HEK293 (cell line): ENCODE results near the gene THRA.

Source experiments
- CTCF ChIA-PET: fragments of 350-600 bp; formaldehyde crosslinking; extraction: SDS; loops from one replicate; lab custom pipeline; 2021; ENCODE audit warnings: antibody characterized with exemption; lab: Yijun Ruan, JAX
- POLR2A ChIA-PET: fragments of 300-600 bp; formaldehyde crosslinking; extraction: SDS; loops from one replicate; lab custom pipeline; 2020; ENCODE audit warnings: antibody characterized with exemption, inconsistent platforms; lab: Yijun Ruan, JAX
- H3K27ac ChIP-seq: fragments of 200-500 bp; sonication (Bioruptor generic); 2 replicates; pipeline ENCODE4 v1.5.1; 2014; ENCODE audit warnings: low read depth, low read length, control low read depth, inconsistent platforms; ENCODE audit errors: extremely low read depth
- H3K36me3 ChIP-seq, 2 experiments: fragments of 200-500 bp in 1 of 2; sonication (Bioruptor generic) in 1 of 2; 1 replicate in 1 of 2; 2 replicates in 1 of 2; pipeline ENCODE4 v1.5.1; 2014 to 2017; ENCODE audit warnings: inconsistent platforms in 2 of 2, low read length in 2 of 2; ENCODE audit not compliant: control insufficient read depth in 2 of 2, insufficient read depth in 1 of 2
- H3K4me1 ChIP-seq: fragments of 200-500 bp; sonication (Bioruptor generic); 2 replicates; pipeline ENCODE4 v1.5.1; 2014; ENCODE audit warnings: mild to moderate bottlenecking, low read length, inconsistent platforms; ENCODE audit not compliant: control insufficient read depth, insufficient read depth
- H3K4me3 ChIP-seq: 2 replicates; pipeline ENCODE4 v1.5.1; 2011; ENCODE audit warnings: low read depth, mild to moderate bottlenecking, control low read depth, low read length, moderate library complexity
- H3K9me3 ChIP-seq: fragments of 200-500 bp; sonication (Bioruptor generic); 2 replicates; pipeline ENCODE4 v1.5.1; 2014; ENCODE audit warnings: low read depth, low read length, inconsistent platforms; ENCODE audit not compliant: control insufficient read depth, insufficient read depth
- KLF9 ChIP-seq: fragments of 450-650 bp; formaldehyde crosslinking; IDR thresholded peaks from 2 replicates; pipeline ENCODE4 v1.5.1; 2016; ENCODE audit warnings: missing biosample characterization, missing genetic modification characterization, low read depth
- SCRT2 ChIP-seq: fragments of 450-650 bp; formaldehyde crosslinking; IDR thresholded peaks from 2 replicates; pipeline ENCODE4 v1.5.1; 2016; ENCODE audit warnings: missing biosample characterization, missing genetic modification characterization
- SP7 ChIP-seq: fragments of 450-650 bp; formaldehyde crosslinking; IDR thresholded peaks from 2 replicates; pipeline ENCODE4 v1.5.1; 2016; ENCODE audit warnings: missing biosample characterization, missing genetic modification characterization
- TRIM28 ChIP-seq: IDR thresholded peaks from 2 replicates; pipeline ENCODE4 v1.6.1; 2011; ENCODE audit warnings: low read length, control low read depth, borderline replicate concordance
- YY2 ChIP-seq: fragments of 450-650 bp; formaldehyde crosslinking; IDR thresholded peaks from 2 replicates; pipeline ENCODE4 v1.5.1; 2016; ENCODE audit warnings: missing biosample characterization, missing genetic modification characterization
- ZFP3 ChIP-seq: fragments of 450-650 bp; formaldehyde crosslinking; IDR thresholded peaks from 2 replicates; pipeline ENCODE4 v1.5.1; 2016; ENCODE audit warnings: low read depth, missing biosample characterization, missing genetic modification characterization
- ZNF155 ChIP-seq: fragments of 450-650 bp; formaldehyde crosslinking; IDR thresholded peaks from 2 replicates; pipeline ENCODE4 v1.5.1; 2016; ENCODE audit warnings: missing biosample characterization, missing genetic modification characterization
- ZNF394 ChIP-seq: fragments of 450-650 bp; formaldehyde crosslinking; IDR thresholded peaks from 2 replicates; pipeline ENCODE4 v1.5.1; 2016; ENCODE audit warnings: missing biosample characterization, missing genetic modification characterization, mild to moderate bottlenecking, moderate library complexity, borderline replicate concordance
- TF ChIP-seq, protein P1 (sequence below): fragments of 450-650 bp; formaldehyde crosslinking; IDR thresholded peaks from 2 replicates; pipeline ENCODE4 v1.5.1; 2016; ENCODE audit warnings: missing biosample characterization, missing genetic modification characterization
- TF ChIP-seq, protein P2 (sequence below): fragments of 450-650 bp; formaldehyde crosslinking; IDR thresholded peaks from 2 replicates; pipeline ENCODE4 v1.5.1; 2017; ENCODE audit warnings: missing biosample characterization, missing genetic modification characterization
- TF ChIP-seq, protein P3 (sequence below): fragments of 450-650 bp; formaldehyde crosslinking; conservative IDR thresholded peaks from 2 replicates; pipeline ENCODE4 v1.5.1; 2016; ENCODE audit warnings: low read depth, missing biosample characterization, missing genetic modification characterization
- TF ChIP-seq, protein P4 (sequence below): fragments of 450-650 bp; formaldehyde crosslinking; IDR thresholded peaks from 2 replicates; pipeline ENCODE4 v1.5.1; 2017; ENCODE audit warnings: missing biosample characterization, missing genetic modification characterization
- TF ChIP-seq, protein P5 (sequence below): fragments of 450-650 bp; formaldehyde crosslinking; IDR thresholded peaks from 2 replicates; pipeline ENCODE4 v1.5.1; 2016; ENCODE audit warnings: missing biosample characterization, missing genetic modification characterization

Gene THRA

DNA sequence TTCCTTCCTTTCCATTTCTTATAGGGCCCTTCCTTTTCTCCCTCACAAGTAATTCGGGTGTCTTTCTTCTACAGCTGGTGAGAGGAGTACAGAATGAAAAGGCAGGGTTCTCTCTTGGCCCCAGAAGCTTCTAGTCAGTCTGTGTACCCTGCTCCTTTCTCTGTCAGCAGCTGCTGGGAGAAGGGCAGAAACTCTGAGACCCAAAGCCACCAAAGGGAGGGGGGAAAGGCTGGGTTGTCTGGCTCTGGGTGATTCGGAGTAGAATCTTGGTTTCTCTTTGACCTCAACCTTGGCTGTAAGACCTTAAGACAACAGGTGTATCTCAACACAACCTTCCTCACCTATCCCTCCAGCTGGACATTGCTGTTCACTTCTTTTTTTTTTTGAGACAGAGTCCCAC, 40.9 kb downstream of the THRA start:
- Histone ChIP-seq H3K36me3 (no peaks in the 10 kb centered on the region), H3K27ac (no peak overlapping the region), H3K4me1 (peaks cover 15% of the 10 kb centered on the region), H3K4me3 (no peak overlapping the region), H3K9me3 (no peaks in the 10 kb centered on the region)
- no peak for TF ChIP-seq SCRT2 (tag by site-specific recombination)
- no peak for TF ChIP-seq ZNF155 (tag by site-specific recombination)
- TF ChIP-seq, protein P1, sequence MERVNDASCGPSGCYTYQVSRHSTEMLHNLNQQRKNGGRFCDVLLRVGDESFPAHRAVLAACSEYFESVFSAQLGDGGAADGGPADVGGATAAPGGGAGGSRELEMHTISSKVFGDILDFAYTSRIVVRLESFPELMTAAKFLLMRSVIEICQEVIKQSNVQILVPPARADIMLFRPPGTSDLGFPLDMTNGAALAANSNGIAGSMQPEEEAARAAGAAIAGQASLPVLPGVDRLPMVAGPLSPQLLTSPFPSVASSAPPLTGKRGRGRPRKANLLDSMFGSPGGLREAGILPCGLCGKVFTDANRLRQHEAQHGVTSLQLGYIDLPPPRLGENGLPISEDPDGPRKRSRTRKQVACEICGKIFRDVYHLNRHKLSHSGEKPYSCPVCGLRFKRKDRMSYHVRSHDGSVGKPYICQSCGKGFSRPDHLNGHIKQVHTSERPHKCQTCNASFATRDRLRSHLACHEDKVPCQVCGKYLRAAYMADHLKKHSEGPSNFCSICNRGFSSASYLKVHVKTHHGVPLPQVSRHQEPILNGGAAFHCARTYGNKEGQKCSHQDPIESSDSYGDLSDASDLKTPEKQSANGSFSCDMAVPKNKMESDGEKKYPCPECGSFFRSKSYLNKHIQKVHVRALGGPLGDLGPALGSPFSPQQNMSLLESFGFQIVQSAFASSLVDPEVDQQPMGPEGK (tag by site-specific recombination), result no peak
- no peak for TF ChIP-seq TRIM28
- TF ChIP-seq, protein P2, sequence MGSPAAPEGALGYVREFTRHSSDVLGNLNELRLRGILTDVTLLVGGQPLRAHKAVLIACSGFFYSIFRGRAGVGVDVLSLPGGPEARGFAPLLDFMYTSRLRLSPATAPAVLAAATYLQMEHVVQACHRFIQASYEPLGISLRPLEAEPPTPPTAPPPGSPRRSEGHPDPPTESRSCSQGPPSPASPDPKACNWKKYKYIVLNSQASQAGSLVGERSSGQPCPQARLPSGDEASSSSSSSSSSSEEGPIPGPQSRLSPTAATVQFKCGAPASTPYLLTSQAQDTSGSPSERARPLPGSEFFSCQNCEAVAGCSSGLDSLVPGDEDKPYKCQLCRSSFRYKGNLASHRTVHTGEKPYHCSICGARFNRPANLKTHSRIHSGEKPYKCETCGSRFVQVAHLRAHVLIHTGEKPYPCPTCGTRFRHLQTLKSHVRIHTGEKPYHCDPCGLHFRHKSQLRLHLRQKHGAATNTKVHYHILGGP (tag by site-specific recombination), result no peak
- TF ChIP-seq YY2 (tag by site-specific recombination), result no peak
- TF ChIP-seq ZNF394 (tag by site-specific recombination), result no peak
- TF ChIP-seq, protein P3, sequence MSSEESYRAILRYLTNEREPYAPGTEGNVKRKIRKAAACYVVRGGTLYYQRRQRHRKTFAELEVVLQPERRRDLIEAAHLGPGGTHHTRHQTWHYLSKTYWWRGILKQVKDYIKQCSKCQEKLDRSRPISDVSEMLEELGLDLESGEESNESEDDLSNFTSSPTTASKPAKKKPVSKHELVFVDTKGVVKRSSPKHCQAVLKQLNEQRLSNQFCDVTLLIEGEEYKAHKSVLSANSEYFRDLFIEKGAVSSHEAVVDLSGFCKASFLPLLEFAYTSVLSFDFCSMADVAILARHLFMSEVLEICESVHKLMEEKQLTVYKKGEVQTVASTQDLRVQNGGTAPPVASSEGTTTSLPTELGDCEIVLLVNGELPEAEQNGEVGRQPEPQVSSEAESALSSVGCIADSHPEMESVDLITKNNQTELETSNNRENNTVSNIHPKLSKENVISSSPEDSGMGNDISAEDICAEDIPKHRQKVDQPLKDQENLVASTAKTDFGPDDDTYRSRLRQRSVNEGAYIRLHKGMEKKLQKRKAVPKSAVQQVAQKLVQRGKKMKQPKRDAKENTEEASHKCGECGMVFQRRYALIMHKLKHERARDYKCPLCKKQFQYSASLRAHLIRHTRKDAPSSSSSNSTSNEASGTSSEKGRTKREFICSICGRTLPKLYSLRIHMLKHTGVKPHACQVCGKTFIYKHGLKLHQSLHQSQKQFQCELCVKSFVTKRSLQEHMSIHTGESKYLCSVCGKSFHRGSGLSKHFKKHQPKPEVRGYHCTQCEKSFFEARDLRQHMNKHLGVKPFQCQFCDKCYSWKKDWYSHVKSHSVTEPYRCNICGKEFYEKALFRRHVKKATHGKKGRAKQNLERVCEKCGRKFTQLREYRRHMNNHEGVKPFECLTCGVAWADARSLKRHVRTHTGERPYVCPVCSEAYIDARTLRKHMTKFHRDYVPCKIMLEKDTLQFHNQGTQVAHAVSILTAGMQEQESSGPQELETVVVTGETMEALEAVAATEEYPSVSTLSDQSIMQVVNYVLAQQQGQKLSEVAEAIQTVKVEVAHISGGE (tag by site-specific recombination), result no peak
- TF ChIP-seq KLF9, result no peak
- TF ChIP-seq SP7 (tag by site-specific recombination), result no peak
- TF ChIP-seq, protein P4, sequence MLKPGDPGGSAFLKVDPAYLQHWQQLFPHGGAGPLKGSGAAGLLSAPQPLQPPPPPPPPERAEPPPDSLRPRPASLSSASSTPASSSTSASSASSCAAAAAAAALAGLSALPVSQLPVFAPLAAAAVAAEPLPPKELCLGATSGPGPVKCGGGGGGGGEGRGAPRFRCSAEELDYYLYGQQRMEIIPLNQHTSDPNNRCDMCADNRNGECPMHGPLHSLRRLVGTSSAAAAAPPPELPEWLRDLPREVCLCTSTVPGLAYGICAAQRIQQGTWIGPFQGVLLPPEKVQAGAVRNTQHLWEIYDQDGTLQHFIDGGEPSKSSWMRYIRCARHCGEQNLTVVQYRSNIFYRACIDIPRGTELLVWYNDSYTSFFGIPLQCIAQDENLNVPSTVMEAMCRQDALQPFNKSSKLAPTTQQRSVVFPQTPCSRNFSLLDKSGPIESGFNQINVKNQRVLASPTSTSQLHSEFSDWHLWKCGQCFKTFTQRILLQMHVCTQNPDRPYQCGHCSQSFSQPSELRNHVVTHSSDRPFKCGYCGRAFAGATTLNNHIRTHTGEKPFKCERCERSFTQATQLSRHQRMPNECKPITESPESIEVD (tag by site-specific recombination), result no peak
- TF ChIP-seq, protein P5, sequence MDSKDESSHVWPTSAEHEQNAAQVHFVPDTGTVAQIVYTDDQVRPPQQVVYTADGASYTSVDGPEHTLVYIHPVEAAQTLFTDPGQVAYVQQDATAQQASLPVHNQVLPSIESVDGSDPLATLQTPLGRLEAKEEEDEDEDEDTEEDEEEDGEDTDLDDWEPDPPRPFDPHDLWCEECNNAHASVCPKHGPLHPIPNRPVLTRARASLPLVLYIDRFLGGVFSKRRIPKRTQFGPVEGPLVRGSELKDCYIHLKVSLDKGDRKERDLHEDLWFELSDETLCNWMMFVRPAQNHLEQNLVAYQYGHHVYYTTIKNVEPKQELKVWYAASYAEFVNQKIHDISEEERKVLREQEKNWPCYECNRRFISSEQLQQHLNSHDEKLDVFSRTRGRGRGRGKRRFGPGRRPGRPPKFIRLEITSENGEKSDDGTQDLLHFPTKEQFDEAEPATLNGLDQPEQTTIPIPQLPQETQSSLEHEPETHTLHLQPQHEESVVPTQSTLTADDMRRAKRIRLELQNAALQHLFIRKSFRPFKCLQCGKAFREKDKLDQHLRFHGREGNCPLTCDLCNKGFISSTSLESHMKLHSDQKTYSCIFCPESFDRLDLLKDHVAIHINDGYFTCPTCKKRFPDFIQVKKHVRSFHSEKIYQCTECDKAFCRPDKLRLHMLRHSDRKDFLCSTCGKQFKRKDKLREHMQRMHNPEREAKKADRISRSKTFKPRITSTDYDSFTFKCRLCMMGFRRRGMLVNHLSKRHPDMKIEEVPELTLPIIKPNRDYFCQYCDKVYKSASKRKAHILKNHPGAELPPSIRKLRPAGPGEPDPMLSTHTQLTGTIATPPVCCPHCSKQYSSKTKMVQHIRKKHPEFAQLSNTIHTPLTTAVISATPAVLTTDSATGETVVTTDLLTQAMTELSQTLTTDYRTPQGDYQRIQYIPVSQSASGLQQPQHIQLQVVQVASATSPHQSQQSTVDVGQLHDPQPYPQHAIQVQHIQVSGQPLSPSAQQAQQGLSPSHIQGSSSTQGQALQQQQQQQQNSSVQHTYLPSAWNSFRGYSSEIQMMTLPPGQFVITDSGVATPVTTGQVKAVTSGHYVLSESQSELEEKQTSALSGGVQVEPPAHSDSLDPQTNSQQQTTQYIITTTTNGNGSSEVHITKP (tag by site-specific recombination), result no peak
- TF ChIP-seq ZFP3, result no peak
- ChIA-PET CTCF (interaction anchor here (0.5 to 7.2 kb wide), 9 partner anchors 8 to 315 kb away, joined by 3 to 61 read pairs (median 4); no protein-coding TSS in a partner anchor), POLR2A (interaction anchor here (3.6 kb wide), 1 partner anchor 10 kb away, joined by 26 read pairs; no protein-coding TSS in a partner anchor)
